Effector memory CD4-positive, alpha-beta T cell (primary cell): ENCODE measurements around the gene KCNT2.

ENCODE experiments used
- DNase-seq, 3 donors: peaks; one replicate each; pipeline ENCODE4 v3.0.0-alpha.2; 2020
- H3K27ac ChIP-seq: 2 replicates; pipeline ENCODE4 v1.7.0; 2013; ENCODE audit warnings: mild to moderate bottlenecking, low read length, moderate library complexity; ENCODE audit not compliant: insufficient read depth, poor library complexity, severe bottlenecking
- H3K27me3 ChIP-seq: replicated peaks from 2 replicates; pipeline ENCODE4 v1.7.0; 2013; ENCODE audit warnings: mild to moderate bottlenecking, low read length; ENCODE audit not compliant: insufficient read depth, control insufficient read depth, poor library complexity, severe bottlenecking
- H3K36me3 ChIP-seq: 2 replicates; pipeline ENCODE4 v1.7.0; 2013; ENCODE audit warnings: mild to moderate bottlenecking, low read length, moderate library complexity; ENCODE audit not compliant: control insufficient read depth, insufficient read depth
- H3K4me1 ChIP-seq: 2 replicates; pipeline ENCODE4 v1.7.0; 2013; ENCODE audit warnings: low read length, mild to moderate bottlenecking; ENCODE audit not compliant: control insufficient read depth, insufficient read depth, poor library complexity, severe bottlenecking
- H3K4me3 ChIP-seq: 2 replicates; pipeline ENCODE4 v1.7.0; 2013; ENCODE audit warnings: low read length, low read depth, mild to moderate bottlenecking; ENCODE audit not compliant: insufficient read depth, poor library complexity, severe bottlenecking
- H3K9me3 ChIP-seq: 2 replicates; pipeline ENCODE4 v1.7.0; 2013; ENCODE audit warnings: mild to moderate bottlenecking, low read length, moderate library complexity; ENCODE audit not compliant: control insufficient read depth

KCNT2 gene

GRCh38 chr1:196209265-196209664 lies 399.0 kb downstream of the KCNT2 start:
- no peak for DNase-seq
- no peaks in the 10 kb centered on the region for H3K4me1 ChIP-seq
- H3K27ac ChIP-seq = no peak overlapping the region
- H3K27me3 ChIP-seq = no peaks in the 10 kb centered on the region
- H3K36me3 ChIP-seq = no peaks in the 10 kb centered on the region
- no peak overlapping the region for H3K4me3 ChIP-seq
- H3K9me3 ChIP-seq = no peaks in the 10 kb centered on the region

GRCh38 chr1:196207612-196208217 lies 400.5 kb downstream of the KCNT2 start:
- DNase-seq = no peak
- Histone ChIP-seq H3K27ac (no peak overlapping the region), H3K4me3 (no peak overlapping the region), H3K27me3 (no peaks in the 10 kb centered on the region), H3K4me1 (no peaks in the 10 kb centered on the region), H3K36me3 (no peaks in the 10 kb centered on the region), H3K9me3 (no peaks in the 10 kb centered on the region)

GRCh38 chr1:196205882-196206281 lies 402.4 kb downstream of the KCNT2 start:
- Histone ChIP-seq H3K36me3 (no peaks in the 10 kb centered on the region), H3K9me3 (no peaks in the 10 kb centered on the region), H3K27ac (no peak overlapping the region), H3K4me1 (no peaks in the 10 kb centered on the region), H3K4me3 (no peak overlapping the region), H3K27me3 (no peaks in the 10 kb centered on the region)
- DNase-seq = no peak

GRCh38 chr1:196196486-196196885 lies 411.8 kb downstream of the KCNT2 start:
- H3K4me1 ChIP-seq = no peaks in the 10 kb centered on the region
- H3K27me3 ChIP-seq = no peaks in the 10 kb centered on the region
- H3K4me3 ChIP-seq = no peak overlapping the region
- no peaks in the 10 kb centered on the region for H3K9me3 ChIP-seq
- no peaks in the 10 kb centered on the region for H3K36me3 ChIP-seq
- H3K27ac ChIP-seq = no peak overlapping the region
- no peak for DNase-seq

- H3K4me3 ChIP-seq = no peak overlapping the region
- no peaks in the 10 kb centered on the region for H3K36me3 ChIP-seq
- no peaks in the 10 kb centered on the region for H3K4me1 ChIP-seq
- no peaks in the 10 kb centered on the region for H3K9me3 ChIP-seq
- no peak overlapping the region for H3K27ac ChIP-seq
- DNase-seq = no peak
- no peaks in the 10 kb centered on the region for H3K27me3 ChIP-seq
Observed at GRCh38 chr1:196193896-196194559, 414.2 kb downstream of the KCNT2 start.

GRCh38 chr1:196183941-196184340 lies 424.3 kb downstream of the KCNT2 start:
- no peak for DNase-seq
- Histone ChIP-seq H3K9me3 (no peaks in the 10 kb centered on the region), H3K4me1 (no peaks in the 10 kb centered on the region), H3K27ac (no peak overlapping the region), H3K4me3 (no peak overlapping the region), H3K27me3 (no peaks in the 10 kb centered on the region), H3K36me3 (no peaks in the 10 kb centered on the region)

GRCh38 chr1:196181594-196181878 lies 426.7 kb downstream of the KCNT2 start:
- H3K27ac ChIP-seq = no peak overlapping the region
- no peak for DNase-seq

GRCh38 chr1:196180847-196181593 lies 427.2 kb downstream of the KCNT2 start:
- Histone ChIP-seq H3K36me3 (no peaks in the 10 kb centered on the region), H3K4me1 (no peaks in the 10 kb centered on the region), H3K27ac (no peak overlapping the region), H3K9me3 (no peaks in the 10 kb centered on the region), H3K27me3 (no peaks in the 10 kb centered on the region), H3K4me3 (no peak overlapping the region)
- DNase-seq = no peak

More at GRCh38 chr1:196181594-196181878, 426.7 kb downstream of the KCNT2 start:
- Histone ChIP-seq H3K4me3 (no peak overlapping the region), H3K36me3 (no peaks in the 10 kb centered on the region), H3K4me1 (no peaks in the 10 kb centered on the region), H3K27me3 (no peaks in the 10 kb centered on the region), H3K9me3 (no peaks in the 10 kb centered on the region)

GRCh38 chr1:196178083-196178635 lies 430.1 kb downstream of the KCNT2 start:
- H3K36me3 ChIP-seq = no peaks in the 10 kb centered on the region
- DNase-seq = no peak

More at GRCh38 chr1:196178083-196178635, 430.1 kb downstream of the KCNT2 start:
- Histone ChIP-seq H3K27ac (no peak overlapping the region), H3K9me3 (no peaks in the 10 kb centered on the region), H3K4me3 (no peak overlapping the region), H3K4me1 (no peaks in the 10 kb centered on the region), H3K27me3 (no peaks in the 10 kb centered on the region)
